AG10803 (cell line): ENCODE measurements around the gene ANKUB1.

Source experiments
- DNase-seq: peaks from one replicate; pipeline ENCODE4 v3.0.0; 2010; ENCODE audit warnings: low read depth
- H3K4me3 ChIP-seq: 2 replicates; pipeline ENCODE4 v1.5.1; 2011; ENCODE audit warnings: mild to moderate bottlenecking, low read length, control low read depth
- CTCF ChIP-seq: conservative IDR thresholded peaks from 2 replicates; pipeline ENCODE4 v1.5.1; 2011; ENCODE audit warnings: mild to moderate bottlenecking, low read length, control low read depth, inconsistent platforms

ANKUB1 gene

GRCh38 chr3:149763565-149764195 is 28.7 kb downstream of the ANKUB1 start:
- H3K4me3 ChIP-seq = no peak overlapping the region
- no peak for DNase-seq
- no peak for TF ChIP-seq CTCF

- H3K4me3 ChIP-seq = no peak overlapping the region
- TF ChIP-seq CTCF = no peak
- no peak for DNase-seq
Measured at GRCh38 chr3:149753717-149754116, 38.6 kb downstream of the ANKUB1 start.

- peak overlapping the region; percentile 85 for H3K4me3 ChIP-seq
- no peak for TF ChIP-seq CTCF
Measured at GRCh38 chr3:149752788-149753136, 39.6 kb downstream of the ANKUB1 start.

GRCh38 chr3:149752051-149752787 is 40.1 kb downstream of the ANKUB1 start, which contains the start of gene COMMD2:
Gene COMMD2 (minus strand): TSS chr3:149752489. CDS start chr3:149752444, 45 bp downstream.
- TF ChIP-seq CTCF = peak; percentile 30
- peak within 1 kb of the TSS; percentile 85 for H3K4me3 ChIP-seq
- peak; percentile 83 for DNase-seq

More at GRCh38 chr3:149752788-149753136, 39.6 kb downstream of the ANKUB1 start:
- DNase-seq = no peak

- H3K4me3 ChIP-seq = peak overlapping the region; percentile 85
Measured at GRCh38 chr3:149751551-149751950, 40.8 kb downstream of the ANKUB1 start.

GRCh38 chr3:149744606-149745005 is 47.7 kb downstream of the ANKUB1 start:
- H3K4me3 ChIP-seq = no peak overlapping the region
- DNase-seq = no peak
- no peak for TF ChIP-seq CTCF

More at GRCh38 chr3:149751551-149751950, 40.8 kb downstream of the ANKUB1 start:
- no peak for TF ChIP-seq CTCF
- DNase-seq = no peak

GRCh38 chr3:149744151-149744550 is 48.2 kb downstream of the ANKUB1 start:
- TF ChIP-seq CTCF = no peak
- H3K4me3 ChIP-seq = no peak overlapping the region
- no peak for DNase-seq
